Fibroblast of pulmonary artery (primary cell): Measurements from ENCODE around the gene PIAS1.

ENCODE experiments used
- DNase-seq: peaks from one replicate; pipeline ENCODE4 v3.0.0-alpha.2; 2010; ENCODE audit warnings: low read depth
- H3K4me3 ChIP-seq: replicated peaks from 2 replicates; pipeline ENCODE4 v1.5.1; 2011; ENCODE audit warnings: low read depth, mild to moderate bottlenecking, control low read depth, low read length, moderate library complexity
- CTCF ChIP-seq: IDR thresholded peaks from 2 replicates; pipeline ENCODE4 v1.5.1; 2011; ENCODE audit warnings: mild to moderate bottlenecking, control low read depth, low read length, inconsistent platforms; ENCODE audit errors: missing control alignments

PIAS1 gene

GRCh38 chr15:68207176-68207935 is 153.2 kb downstream of the PIAS1 start:
- no peak overlapping the region for H3K4me3 ChIP-seq
- TF ChIP-seq CTCF, result no peak
- no peak for DNase-seq

- TF ChIP-seq CTCF, result no peak
- DNase-seq, result no peak
- no peak overlapping the region for H3K4me3 ChIP-seq
Measured at GRCh38 chr15:68208136-68208535, 154.0 kb downstream of the PIAS1 start.

GRCh38 chr15:68208636-68209240 is 154.6 kb downstream of the PIAS1 start:
- no peak for DNase-seq
- TF ChIP-seq CTCF, result no peak
- H3K4me3 ChIP-seq, result no peak overlapping the region

GRCh38 chr15:68209272-68209671 is 155.2 kb downstream of the PIAS1 start:
- no peak overlapping the region for H3K4me3 ChIP-seq
- no peak for TF ChIP-seq CTCF
- DNase-seq, result no peak

GRCh38 chr15:68209735-68210408 is 155.8 kb downstream of the PIAS1 start:
- no peak overlapping the region for H3K4me3 ChIP-seq
- no peak for DNase-seq
- no peak for TF ChIP-seq CTCF

- no peak for DNase-seq
- H3K4me3 ChIP-seq, result no peak overlapping the region
- TF ChIP-seq CTCF, result no peak
Measured at GRCh38 chr15:68210409-68210756, 156.3 kb downstream of the PIAS1 start.
